ENCODE results near the gene PCDH19.

DNA sequence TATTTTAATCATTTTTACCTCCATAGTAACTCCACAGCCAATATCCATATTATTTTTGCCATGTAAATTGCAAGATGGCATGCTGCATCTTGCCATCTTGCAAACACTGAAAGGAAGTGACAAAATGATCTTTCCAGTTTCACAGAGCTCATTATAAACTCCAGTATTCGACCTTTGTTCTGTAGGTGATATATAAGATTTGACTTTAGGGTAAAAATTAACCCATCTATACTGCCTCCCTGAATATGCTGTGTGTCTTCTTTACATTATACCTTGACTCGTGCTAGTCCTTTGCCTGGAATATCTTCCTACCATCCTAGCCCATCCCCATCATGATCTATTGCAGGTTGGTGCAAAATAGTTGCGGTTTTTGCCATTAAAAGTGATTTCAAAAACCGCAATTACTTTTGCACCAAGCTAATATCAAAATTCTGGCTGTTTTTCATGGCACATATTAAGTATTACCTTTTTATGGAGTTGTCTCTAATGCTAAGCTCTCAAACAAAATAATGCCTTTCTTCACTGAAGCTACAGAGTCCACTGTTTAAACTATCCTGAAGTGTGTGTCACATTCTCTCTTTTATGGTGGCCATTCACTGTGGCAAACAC lies 161.1 kb downstream of the PCDH19 start:
- no peak for TF ChIP-seq CTCF (IDR thresholded peaks at IDR 0.05)
- no peak for TF ChIP-seq POLR2A (IDR thresholded peaks at IDR 0.05)

Measured in uterus (tissue), 2 donors.